Activated naive CD4-positive, alpha-beta T cell treated with anti-CD3 and anti-CD28 coated beads, Interleukin-2, amount 50 U/mL, for 72 hours (primary cell): ENCODE results near the gene ANGPTL7. TPM values are rescaled to one million over a fixed set of nuclear protein-coding genes. Genes with fewer than 3 reads are reported as not detected.

Experiments used
- ATAC-seq, 2 donors: fragments of 150-1000 bp; cut with Tn5 transposase; 2 replicates each; pipeline ENCODE4 v1.10.0; 2021; ENCODE audit warnings: mild to moderate bottlenecking in 2 of 2, moderate library complexity in 2 of 2
- DNase-seq, 2 donors: peaks; one replicate each; pipeline ENCODE4 v3.0.0; 2021 to 2022; ENCODE audit warnings: low spot score in 2 of 2
- H3K27ac Mint-ChIP-seq, 2 donors: one replicate each; pipeline ENCODE4 v1.8.0; 2022; ENCODE audit warnings: mild to moderate bottlenecking in 2 of 2, mixed read lengths in 2 of 2
- H3K36me3 Mint-ChIP-seq, 2 donors: one replicate each; pipeline ENCODE4 v1.8.0; 2022; ENCODE audit warnings: mixed read lengths in 2 of 2
- H3K9me3 Mint-ChIP-seq, 2 donors: one replicate each; pipeline ENCODE4 v1.8.0; 2022; ENCODE audit warnings: mixed read lengths in 2 of 2
- total RNA-seq, 2 donors: library from RNA; stranded (reverse); gene quantifications; one replicate each; pipeline ENCODE4 v1.2.3, GENCODE V29; 2022

The ANGPTL7 gene
- total RNA-seq, 2 donors from 2014 or later, result not detected

GRCh38 chr1:11187000-11187399 is 2.2 kb upstream of the ANGPTL7 start:
- ATAC-seq (no peak), DNase-seq (no peak)
- no peaks in the 10 kb centered on the region for H3K36me3 Mint-ChIP-seq
- no peaks in the 10 kb centered on the region for H3K9me3 Mint-ChIP-seq
- no peak overlapping the region for H3K27ac Mint-ChIP-seq

DNA sequence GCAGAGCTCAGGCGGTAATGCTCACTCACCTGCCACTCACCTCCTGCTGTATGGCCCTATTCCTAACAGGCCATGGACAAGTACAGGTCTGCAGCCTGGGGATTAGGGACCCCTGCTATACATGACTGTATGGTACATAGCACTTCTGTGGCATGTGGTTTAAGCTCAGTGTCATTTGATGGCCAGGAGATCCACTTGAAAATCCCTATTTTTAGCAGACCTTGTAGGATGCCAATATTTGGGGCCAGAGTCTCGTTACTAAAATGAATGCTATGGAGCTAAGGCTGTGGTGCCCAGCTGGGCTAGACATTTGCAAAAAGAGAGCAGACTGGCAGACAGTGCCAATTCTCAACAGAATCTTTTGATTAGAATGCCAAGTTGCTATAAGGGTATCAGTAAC is 1.7 kb upstream of the ANGPTL7 start:
- no peak for ATAC-seq
- no peaks in the 10 kb centered on the region for H3K36me3 Mint-ChIP-seq
- no peak for DNase-seq
- H3K9me3 Mint-ChIP-seq, result no peaks in the 10 kb centered on the region
- no peak overlapping the region for H3K27ac Mint-ChIP-seq

DNA sequence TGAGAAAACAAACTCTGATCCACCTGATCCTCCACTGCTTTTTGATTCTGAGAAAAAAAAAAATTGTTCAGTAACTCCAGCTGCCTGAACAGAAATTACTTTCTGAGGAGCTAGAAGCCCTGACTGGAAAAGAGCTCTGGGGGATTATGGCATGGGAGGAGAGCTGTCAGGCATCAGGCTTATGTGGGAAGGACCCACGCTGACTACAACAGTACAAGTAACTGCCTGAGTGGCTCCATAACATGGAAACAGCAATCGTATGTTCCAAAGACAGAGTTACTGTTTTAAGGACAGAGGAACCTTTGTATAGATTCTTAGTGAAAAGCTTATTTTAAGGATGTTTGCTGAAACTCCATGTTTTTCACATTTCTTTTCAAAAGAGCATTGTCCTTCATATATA is 1.2 kb upstream of the ANGPTL7 start:
- H3K36me3 Mint-ChIP-seq, result no peaks in the 10 kb centered on the region
- H3K9me3 Mint-ChIP-seq, result no peaks in the 10 kb centered on the region
- no peak for DNase-seq
- ATAC-seq, result no peak
- peak overlapping the region in 1 of 2 donors; percentile 44 for H3K27ac Mint-ChIP-seq

DNA sequence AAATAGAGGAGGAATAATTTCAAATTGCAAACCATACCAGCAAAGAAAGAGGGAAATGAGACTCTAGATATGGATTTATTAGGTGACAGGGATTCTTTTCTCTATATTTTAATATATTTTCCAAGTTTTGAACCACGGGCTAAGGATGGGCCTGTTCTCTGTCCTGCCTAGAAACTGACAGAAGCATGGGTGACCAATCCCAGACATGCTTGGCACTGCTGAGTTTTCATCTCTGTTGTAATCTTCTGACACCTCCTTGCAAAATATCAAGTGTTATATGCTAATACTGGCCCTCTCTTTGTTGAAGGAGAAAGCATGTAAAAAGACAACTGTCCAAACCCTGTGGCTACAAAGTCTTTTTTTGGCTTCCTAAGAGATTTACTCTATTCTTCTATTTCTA is 774 bp upstream of the ANGPTL7 start:
- Mint-ChIP-seq H3K27ac (peak overlapping the region; percentile 34 to 44), H3K36me3 (no peaks in the 10 kb centered on the region), H3K9me3 (no peaks in the 10 kb centered on the region)
- DNase-seq (no peak), ATAC-seq (no peak)

DNA sequence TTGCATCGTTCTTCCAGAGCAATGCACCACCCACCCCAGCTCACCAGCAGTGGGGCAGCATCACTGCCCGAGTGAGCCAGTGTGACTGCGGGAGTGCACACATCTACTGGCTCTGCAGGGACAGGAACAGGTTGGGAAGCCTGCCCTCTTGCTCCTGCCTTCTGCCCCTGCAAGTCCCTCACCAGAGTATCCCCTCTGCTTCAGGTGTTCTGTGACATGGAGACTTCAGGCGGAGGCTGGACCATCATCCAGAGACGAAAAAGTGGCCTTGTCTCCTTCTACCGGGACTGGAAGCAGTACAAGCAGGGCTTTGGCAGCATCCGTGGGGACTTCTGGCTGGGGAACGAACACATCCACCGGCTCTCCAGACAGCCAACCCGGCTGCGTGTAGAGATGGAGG is 4.2 kb downstream of the ANGPTL7 start:
- Mint-ChIP-seq H3K36me3 (peaks cover 0 to 5% of the 10 kb centered on the region in 2 donors), H3K9me3 (no peaks in the 10 kb centered on the region), H3K27ac (no peak overlapping the region)
- ATAC-seq (no peak), DNase-seq (no peak)

GRCh38 chr1:11194407-11195176 is 5.4 kb downstream of the ANGPTL7 start:
- peaks cover 0 to 13% of the 10 kb centered on the region in 2 donors for H3K36me3 Mint-ChIP-seq
- no peak overlapping the region for H3K27ac Mint-ChIP-seq
- H3K9me3 Mint-ChIP-seq, result no peaks in the 10 kb centered on the region
- DNase-seq, result no peak
- no peak for ATAC-seq

DNA sequence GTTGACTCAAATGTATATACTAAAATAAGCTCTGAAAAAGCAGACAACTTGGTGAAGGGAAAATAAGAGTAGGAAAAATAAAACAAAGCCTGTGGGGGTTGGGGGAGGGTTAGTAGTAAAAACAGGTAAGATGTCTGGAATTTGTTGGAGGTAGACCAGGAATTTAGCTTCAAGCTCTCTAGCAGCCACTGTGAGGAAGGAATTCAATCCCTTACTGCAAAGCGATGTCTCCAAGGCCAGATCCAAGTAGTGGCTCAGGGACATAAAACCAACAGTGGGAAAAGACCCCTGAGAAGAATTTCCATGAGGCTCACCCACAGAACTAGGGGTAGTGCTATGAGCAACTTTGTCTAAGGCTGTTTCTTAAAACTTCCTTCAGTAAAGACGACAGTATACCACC is 7.8 kb downstream of the ANGPTL7 start:
- DNase-seq (no peak), ATAC-seq (no peak)
- Mint-ChIP-seq H3K27ac (peak overlapping the region in 1 of 2 donors; percentile 1), H3K9me3 (no peaks in the 10 kb centered on the region), H3K36me3 (peaks cover 0 to 13% of the 10 kb centered on the region in 2 donors)

DNA sequence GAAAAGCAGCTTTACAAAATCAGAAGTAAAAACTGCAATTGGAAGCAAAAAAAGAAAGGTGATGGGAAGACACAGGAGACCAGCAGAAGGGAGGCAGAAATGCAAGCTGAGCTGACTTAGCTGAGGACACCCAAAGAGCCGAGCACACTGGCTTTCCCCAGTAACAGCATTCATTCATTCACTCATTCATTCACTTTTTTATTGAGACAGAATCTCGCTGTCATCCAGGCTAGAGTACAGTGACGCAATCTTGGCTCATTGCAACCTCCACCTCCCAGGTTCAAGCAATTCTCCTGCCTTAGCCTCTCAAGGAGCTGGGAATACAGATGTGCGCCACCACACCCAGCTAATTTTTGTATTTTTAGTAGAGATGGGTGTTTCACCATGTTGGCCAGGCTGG is 8.2 kb downstream of the ANGPTL7 start:
- H3K36me3 Mint-ChIP-seq, result peaks cover 0 to 13% of the 10 kb centered on the region in 2 donors
- H3K9me3 Mint-ChIP-seq, result no peaks in the 10 kb centered on the region

DNA sequence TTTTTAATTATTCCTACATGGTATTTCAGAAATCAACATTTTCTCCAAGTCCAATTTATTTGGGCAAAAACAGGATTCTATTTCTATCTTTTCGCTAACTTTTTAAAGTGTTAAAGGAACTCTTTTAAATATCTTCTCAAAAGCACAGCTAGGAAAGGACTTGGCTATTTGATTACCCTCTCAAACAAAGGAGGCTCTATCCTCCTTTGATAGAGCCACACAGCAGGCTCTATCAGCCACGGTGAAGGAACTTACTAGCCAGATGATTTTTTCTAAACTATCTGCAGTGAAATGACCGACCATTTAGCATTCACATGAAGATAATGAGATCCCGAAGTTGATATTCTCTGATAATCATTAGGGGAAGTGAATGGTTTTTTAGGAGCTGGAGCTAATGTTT is 9.1 kb downstream of the ANGPTL7 start:
- Mint-ChIP-seq H3K36me3 (peaks cover 0 to 13% of the 10 kb centered on the region in 2 donors), H3K9me3 (no peaks in the 10 kb centered on the region), H3K27ac (no peak overlapping the region)
- DNase-seq, result no peak
- no peak for ATAC-seq

More for the DNA sequence above, 8.2 kb downstream of the ANGPTL7 start:
- H3K27ac Mint-ChIP-seq, result no peak overlapping the region
- DNase-seq (no peak), ATAC-seq (no peak)

DNA sequence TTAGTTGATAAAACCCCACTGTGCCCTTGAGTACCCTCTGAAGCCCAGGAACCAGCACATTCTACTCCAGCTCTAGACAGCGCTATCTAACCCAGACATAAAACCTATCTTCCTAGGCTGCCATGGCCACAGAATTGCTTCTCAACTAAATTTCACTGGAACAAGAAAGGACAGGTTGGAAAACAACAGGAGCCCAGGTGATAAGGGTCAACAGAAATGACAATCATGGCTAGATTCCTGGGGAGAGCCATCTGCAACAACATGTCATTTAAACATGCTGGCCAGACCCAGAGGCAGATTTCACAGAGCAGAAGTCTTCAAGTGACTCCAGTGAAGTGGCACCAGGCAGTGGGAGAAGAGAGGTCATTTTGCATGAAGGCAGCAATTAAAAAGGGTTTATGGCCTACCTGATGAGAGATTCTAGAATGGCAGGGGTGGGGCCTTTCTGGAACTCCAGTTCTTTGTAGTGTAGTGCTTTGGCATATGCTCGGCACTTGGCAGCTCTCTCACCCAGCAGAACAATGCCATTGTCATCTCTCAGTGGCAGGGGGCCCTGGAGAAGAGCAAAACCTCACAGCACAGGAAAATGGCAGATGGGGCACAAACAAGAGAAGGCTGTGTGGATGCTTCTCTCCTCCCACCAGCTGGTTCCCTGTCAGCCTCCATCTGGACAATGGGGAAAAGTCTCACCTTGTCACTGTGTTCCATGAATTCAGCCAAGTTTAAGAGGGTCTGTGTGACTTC is 9.9 kb downstream of the ANGPTL7 start:
- peaks cover 4 to 13% of the 10 kb centered on the region in 2 donors for H3K36me3 Mint-ChIP-seq
- ATAC-seq (no peak), DNase-seq (no peak)
- H3K9me3 Mint-ChIP-seq, result no peaks in the 10 kb centered on the region
- H3K27ac Mint-ChIP-seq, result no peak overlapping the region

DNA sequence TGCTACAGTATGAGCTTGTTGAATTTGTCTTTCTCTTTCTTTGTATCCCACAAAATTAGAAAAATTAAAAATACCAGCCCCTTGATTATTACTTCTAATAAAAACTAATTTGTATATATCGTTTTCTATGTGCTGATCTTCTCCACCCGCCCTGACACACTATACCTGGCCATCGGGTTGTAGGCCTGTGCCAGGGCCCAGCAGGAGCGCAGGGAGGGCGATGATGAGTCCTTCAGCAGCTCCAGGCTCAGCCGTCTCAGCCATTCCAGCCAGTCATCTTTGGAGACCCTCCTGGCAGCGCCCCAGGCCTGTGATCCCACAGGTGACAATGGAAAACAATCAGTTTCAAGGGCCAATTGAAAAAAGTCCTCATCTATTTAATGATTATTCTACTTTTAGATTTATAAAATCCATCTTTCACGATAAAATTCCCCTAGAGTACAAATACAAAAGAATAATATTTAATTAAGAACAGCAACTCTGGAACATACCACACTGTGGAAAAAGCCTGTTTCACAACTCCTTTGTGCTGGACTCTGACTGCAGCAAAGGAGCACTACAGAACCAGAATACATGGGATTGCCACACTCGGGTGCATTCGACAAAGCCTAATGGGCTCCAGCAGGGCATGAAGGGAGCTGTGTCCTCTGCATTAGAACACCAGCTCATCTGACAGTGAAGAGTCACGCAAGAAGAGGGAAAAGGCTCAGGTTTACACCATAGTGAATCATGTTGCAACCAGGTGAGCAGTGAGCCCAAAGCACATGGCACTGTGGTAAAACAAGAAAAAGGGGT is 15.4 kb downstream of the ANGPTL7 start:
- ATAC-seq (no peak), DNase-seq (no peak)
- Mint-ChIP-seq H3K36me3 (peaks cover 0 to 4% of the 10 kb centered on the region in 2 donors), H3K27ac (no peak overlapping the region), H3K9me3 (no peaks in the 10 kb centered on the region)

GRCh38 chr1:11207898-11208611 is 18.9 kb downstream of the ANGPTL7 start:
- DNase-seq (no peak), ATAC-seq (no peak)
- no peaks in the 10 kb centered on the region for H3K9me3 Mint-ChIP-seq
- no peak overlapping the region for H3K27ac Mint-ChIP-seq
- H3K36me3 Mint-ChIP-seq, result peaks cover 4 to 18% of the 10 kb centered on the region in 2 donors

- Mint-ChIP-seq H3K27ac (no peak overlapping the region), H3K9me3 (no peaks in the 10 kb centered on the region), H3K36me3 (peaks cover 0 to 18% of the 10 kb centered on the region in 2 donors)
- no peak for DNase-seq
- ATAC-seq, result no peak
Measured at GRCh38 chr1:11211461-11211860, 22.3 kb downstream of the ANGPTL7 start.

- DNase-seq, result no peak
- Mint-ChIP-seq H3K27ac (no peak overlapping the region), H3K36me3 (peaks cover 0 to 18% of the 10 kb centered on the region in 2 donors), H3K9me3 (no peaks in the 10 kb centered on the region)
- ATAC-seq, result no peak
Measured at GRCh38 chr1:11211925-11212587, 22.9 kb downstream of the ANGPTL7 start.

DNA sequence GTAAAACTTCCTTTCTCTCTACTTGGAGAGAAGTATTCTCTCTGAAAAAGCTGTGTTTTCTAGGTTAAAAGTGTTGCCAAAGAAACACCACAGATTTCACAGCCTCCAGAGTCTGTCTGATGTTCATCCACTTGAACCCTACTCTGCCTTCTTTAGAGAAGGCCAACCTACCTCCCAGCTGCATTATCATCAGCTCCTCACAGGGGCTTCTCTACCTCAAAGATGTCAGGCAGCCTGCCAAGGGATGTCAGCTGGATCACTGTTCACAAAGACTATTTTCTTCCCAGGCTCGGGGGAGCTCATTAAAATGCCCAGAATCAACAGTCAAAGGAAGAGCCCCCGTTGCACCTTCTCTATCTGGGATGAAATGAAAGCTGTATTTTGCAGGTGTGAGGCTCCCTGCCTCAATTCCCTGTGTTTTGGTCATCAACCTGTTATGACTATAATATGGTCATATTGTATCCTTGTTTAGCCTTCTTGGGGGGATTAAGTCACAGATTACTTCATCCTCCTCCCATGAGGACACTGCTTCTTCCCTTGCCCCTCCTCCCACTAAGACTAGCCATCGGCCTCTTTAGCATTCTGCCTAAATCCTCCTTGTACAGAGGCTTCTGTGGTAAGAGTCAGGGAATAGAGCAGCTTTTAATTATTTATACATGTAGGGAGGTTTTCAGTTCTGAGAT is 25.7 kb downstream of the ANGPTL7 start:
- no peaks in the 10 kb centered on the region for H3K9me3 Mint-ChIP-seq
- no peak overlapping the region for H3K27ac Mint-ChIP-seq
- peaks cover 0 to 18% of the 10 kb centered on the region in 2 donors for H3K36me3 Mint-ChIP-seq
- DNase-seq, result no peak
- no peak for ATAC-seq
